Measurements from ENCODE around the gene MFSD12.

MFSD12 gene

GRCh38 chr19:3506384-3507340 is 50.7 kb downstream of the MFSD12 start:
- peak in 1 of 2 experiments; percentile 13 for DNase-seq (ENCODE audit: low read depth in 2 of 2)

- DNase-seq (ENCODE audit: low read depth in 2 of 2), result peak; percentile 98 to 99
These were observed 51.6 kb downstream of the MFSD12 start, which contains the start of gene FZR1 for GRCh38 chr19:3505598-3506383. TSS of gene FZR1 (plus strand) at chr19:3506311. CDS start at chr19:3522990, 16,679 bp downstream.

GRCh38 chr19:3504735-3505134 is 52.7 kb downstream of the MFSD12 start:
- no peak for DNase-seq (ENCODE audit: low read depth in 2 of 2)

GRCh38 chr19:3503036-3503572 is 54.3 kb downstream of the MFSD12 start:
- no peak for DNase-seq (ENCODE audit: low read depth in 2 of 2)

GRCh38 chr19:3501780-3502179 is 55.6 kb downstream of the MFSD12 start:
- DNase-seq (ENCODE audit: low read depth in 2 of 2), result no peak

GRCh38 chr19:3500429-3501101 is 56.8 kb downstream of the MFSD12 start, which contains the start of gene DOHH:
TSS of gene DOHH (minus strand) at chr19:3500674. CDS start at chr19:3496814, 3,860 bp downstream.
- DNase-seq (ENCODE audit: low read depth in 2 of 2), result peak; percentile 90 to 95

GRCh38 chr19:3499738-3500428 is 57.5 kb downstream of the MFSD12 start:
- DNase-seq (ENCODE audit: low read depth in 2 of 2), result no peak

- DNase-seq (ENCODE audit: low read depth in 2 of 2), result no peak
These were observed 59.4 kb downstream of the MFSD12 start for GRCh38 chr19:3497757-3498520.

GRCh38 chr19:3496392-3497273 is 60.8 kb downstream of the MFSD12 start:
- DNase-seq (ENCODE audit: low read depth in 2 of 2), result no peak

GRCh38 chr19:3494559-3494958 is 62.8 kb downstream of the MFSD12 start:
- DNase-seq (ENCODE audit: low read depth in 2 of 2), result peak in 1 of 2 experiments; percentile 62

Measured in stimulated activated CD4-positive, alpha-beta T cell treated with anti-CD3 and anti-CD28 coated beads, Interleukin-12 subunit alpha, Interleukin-12 subunit beta, amount 100 ng/mL, for 24 hours (primary cell).